HG03432 (cell line): ENCODE data around the gene CDYL.

Experiments used
- ATAC-seq: cut with Tn5 transposase; IDR thresholded peaks from one replicate; pipeline ENCODE4 v1.9.1; 2021; ENCODE audit warnings: mild to moderate bottlenecking, moderate library complexity; ENCODE audit not compliant: unreplicated experiment

CDYL gene

GRCh38 chr6:4802312-4802935, 26.2 kb downstream of the CDYL start:
- peak; percentile 85 for ATAC-seq

- no peak for ATAC-seq
These were observed 27.1 kb downstream of the CDYL start for GRCh38 chr6:4803343-4803744.

GRCh38 chr6:4804095-4804494, 27.9 kb downstream of the CDYL start:
- ATAC-seq: no peak

DNA sequence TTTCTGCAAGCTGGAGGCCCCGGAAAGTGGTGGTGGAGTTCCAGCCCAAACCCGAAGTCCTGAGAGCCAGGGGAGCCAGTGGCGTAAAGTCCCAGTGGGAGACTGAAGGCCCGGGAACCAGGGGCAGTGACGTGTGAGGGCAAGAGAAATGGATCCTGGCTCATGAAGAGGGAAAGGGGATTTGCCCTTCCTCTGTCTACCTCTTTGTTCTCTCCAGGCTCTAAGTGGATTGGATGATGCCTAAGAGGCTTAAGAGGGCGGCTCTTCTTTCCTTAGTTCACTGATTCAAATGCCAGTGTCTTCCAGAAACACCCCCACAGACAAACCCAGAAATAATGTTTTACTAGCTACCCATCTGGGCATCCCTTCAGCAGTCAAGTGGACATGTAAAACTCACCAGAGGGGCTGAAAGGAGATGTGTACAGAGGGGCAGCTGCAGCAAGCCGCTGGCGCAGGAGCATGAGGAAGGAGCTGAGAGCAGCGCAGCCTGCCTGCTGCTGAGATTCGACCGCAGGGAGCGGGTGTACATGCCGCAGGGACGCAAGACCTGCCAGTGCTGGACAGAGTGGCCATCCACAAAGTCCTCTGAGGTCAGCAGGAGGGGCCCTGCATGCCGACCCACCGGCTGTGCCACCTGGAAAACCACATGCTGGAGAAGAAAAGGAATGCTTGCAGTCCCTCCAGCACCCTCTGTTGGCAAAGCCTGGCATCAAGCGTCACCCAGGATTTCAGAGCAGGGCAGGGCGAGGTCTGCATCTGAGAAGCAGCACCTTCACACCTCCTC, 29.5 kb downstream of the CDYL start:
- no peak for ATAC-seq

DNA sequence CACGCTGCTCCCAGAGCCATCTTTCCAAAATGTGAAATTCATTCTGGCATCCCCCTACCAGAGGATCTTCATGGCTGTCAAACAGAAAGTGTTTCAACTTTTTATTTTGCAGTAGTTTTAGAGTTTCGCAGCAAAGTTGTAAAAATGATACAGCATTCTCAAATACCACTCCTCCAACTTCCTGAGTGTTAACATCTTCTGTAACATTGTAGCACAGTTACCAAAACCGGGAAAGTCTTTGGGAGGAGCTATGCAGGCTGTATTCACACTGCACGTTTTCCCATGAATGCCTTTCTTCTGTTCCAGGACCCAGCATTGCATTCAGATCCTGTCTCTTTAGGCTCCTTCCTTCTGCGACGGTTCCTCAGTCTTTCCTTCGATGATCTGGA, 30.1 kb downstream of the CDYL start:
- no peak for ATAC-seq

- no peak for ATAC-seq
These were observed 30.6 kb downstream of the CDYL start for GRCh38 chr6:4806791-4807190.

DNA sequence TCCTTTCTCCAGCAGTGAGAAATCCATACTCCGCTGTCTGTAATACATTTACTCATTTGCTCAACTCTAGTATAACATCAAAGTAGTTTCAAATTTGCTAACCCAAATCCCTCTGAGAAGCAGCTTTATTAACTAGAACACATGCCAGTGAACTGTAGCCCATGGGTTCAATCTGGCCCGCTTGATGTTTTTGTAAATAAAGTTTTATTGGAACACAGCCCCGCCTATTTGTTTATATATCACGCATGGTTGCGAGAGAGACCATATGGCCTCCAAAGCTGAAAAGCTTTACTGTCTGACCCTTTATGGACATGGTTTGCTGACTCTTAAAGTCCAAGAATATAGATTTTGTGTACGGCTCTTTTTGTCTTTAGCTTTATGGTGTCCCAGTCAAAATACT, 32.2 kb downstream of the CDYL start:
- ATAC-seq: no peak

DNA sequence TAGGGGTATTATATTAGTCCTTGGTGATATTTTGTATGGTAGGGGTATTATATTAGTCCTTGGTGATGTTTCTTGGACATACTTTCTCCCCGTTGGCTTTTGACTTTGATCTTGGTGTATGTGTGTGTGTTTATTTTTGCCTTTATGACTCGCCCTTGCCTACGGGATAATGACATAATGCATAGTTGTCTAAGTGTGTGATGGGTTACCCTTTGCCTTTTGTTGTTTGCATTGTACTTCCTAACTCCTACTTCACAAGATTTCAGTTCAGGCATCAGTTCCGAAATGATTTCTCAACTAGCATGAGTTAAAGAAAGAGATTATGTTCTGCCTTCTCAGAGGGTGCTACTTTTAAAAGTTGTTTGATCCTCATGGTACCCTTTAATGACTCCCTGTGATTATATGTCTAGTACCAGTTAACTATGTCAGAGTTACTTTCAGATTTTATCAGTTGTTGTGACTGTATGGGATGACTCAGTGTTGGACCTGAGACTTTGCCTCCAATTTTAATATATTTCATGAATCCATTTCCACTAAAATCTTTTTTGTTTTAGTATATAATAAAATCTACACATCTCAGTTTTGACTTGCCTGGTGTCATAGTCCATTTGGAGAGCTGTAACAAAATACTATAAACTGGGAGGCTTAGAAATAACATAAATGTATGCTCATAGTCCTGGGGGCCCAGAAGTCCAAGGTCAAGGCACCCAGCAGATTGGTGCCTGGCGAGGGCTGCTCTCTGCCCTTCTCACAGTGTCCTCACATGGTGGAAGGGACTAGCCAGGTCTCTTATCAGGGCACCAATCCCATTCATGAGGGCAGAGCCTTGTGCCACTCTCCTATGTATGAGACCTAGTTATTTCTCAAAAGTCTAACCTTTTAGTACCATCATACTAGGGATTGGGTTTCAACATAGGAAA, 34.1 kb downstream of the CDYL start:
- no peak for ATAC-seq

- ATAC-seq: no peak
These were observed 35.9 kb downstream of the CDYL start for GRCh38 chr6:4812068-4812467.

- no peak for ATAC-seq
These were observed 36.9 kb downstream of the CDYL start for GRCh38 chr6:4813055-4813454.

GRCh38 chr6:4814212-4814611, 38.0 kb downstream of the CDYL start:
- ATAC-seq: no peak

- ATAC-seq: no peak
These were observed 38.8 kb downstream of the CDYL start for GRCh38 chr6:4814987-4815386.

- no peak for ATAC-seq
These were observed 39.4 kb downstream of the CDYL start for GRCh38 chr6:4815584-4815983.

DNA sequence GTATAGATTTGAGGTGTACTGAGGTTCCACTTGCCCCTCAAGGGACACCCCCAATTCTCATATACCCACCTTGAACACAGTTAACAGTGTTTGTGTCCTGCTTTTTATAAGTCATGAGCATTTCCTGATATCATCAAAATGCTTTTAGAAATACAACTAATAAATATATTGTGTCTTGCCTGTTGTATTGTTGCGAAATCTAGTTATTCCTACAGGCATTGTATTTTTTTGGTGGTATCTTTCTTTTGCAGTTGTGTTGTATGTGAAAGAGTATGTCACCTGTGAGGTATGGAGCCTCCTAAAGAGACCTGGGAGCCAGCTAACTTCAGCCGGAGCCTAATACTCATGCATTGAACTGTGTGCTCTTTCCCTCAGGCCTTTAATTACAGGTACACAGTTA, 40.7 kb downstream of the CDYL start:
- no peak for ATAC-seq

- no peak for ATAC-seq
These were observed 41.3 kb downstream of the CDYL start for GRCh38 chr6:4817551-4817950.

- ATAC-seq: no peak
These were observed 42.2 kb downstream of the CDYL start for GRCh38 chr6:4818272-4818938.

- no peak for ATAC-seq
These were observed 43.6 kb downstream of the CDYL start for GRCh38 chr6:4819706-4820283.

DNA sequence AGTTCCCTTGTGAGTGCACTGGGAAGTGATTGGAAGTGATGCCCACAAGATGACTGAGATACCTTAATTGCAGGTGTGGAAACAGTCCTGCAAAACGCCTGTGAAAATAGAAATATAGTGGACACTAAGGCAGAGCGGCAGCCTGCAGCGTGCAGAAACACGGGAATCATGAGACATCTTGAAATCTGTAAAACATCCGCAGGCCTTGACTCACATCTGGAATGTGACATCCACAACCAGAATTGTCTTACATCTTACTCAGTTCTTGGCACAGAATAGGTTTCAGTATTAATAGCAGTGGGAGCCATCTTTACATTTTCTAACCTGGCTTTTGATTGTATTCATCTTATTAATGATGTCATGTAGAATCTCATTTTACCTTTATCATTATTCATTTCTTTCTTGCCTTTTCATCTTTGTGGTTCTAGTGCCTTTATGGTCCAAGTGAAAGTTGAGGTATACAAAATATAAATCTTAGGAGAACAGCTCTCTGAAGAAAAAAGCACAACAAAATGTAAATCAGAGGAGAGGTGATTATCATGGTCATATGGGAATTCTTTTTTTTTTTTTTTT, 44.6 kb downstream of the CDYL start:
- no peak for ATAC-seq

DNA sequence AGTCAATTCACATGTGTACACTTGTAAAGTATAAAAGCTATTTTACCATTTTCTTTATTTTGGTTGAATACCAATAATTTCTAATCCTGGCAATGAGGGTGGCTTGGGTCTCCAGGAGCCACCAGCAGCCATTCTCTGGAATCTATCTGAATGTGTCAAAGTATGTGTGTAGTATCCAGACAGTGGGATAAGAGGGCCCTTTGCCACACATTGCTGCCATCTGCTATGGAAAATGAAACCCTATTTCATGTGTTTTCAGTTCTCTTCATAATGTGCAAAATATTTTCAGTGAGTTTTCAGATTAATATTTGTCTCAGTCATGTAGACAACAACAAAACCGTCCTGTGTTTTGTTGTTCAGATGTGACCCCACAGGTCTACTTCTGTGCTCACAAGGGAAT, 46.3 kb downstream of the CDYL start:
- ATAC-seq: no peak

GRCh38 chr6:4828187-4828698, 52.0 kb downstream of the CDYL start:
- ATAC-seq: no peak
